Measurements from ENCODE around the gene WDR35.

Gene WDR35

GRCh38 chr2:20005067-20005627, 15.2 kb upstream of the WDR35 start:
- Histone ChIP-seq H3K9ac (ENCODE audit: low read length) (no peak overlapping the region), H3K27me3 (ENCODE audit: control insufficient read depth, insufficient read depth, low read length) (no peaks in the 10 kb centered on the region), H3K4me3 (ENCODE audit: low read length) (no peak overlapping the region), H3K36me3 (ENCODE audit: control insufficient read depth, insufficient read depth, low read length) (no peaks in the 10 kb centered on the region), H3K27ac (ENCODE audit: low read depth, low read length) (no peak overlapping the region), H3K4me1 (ENCODE audit: control insufficient read depth, insufficient read depth, low read length) (no peaks in the 10 kb centered on the region)

- Histone ChIP-seq H3K27me3 (ENCODE audit: control insufficient read depth, insufficient read depth, low read length) (no peaks in the 10 kb centered on the region), H3K27ac (ENCODE audit: low read depth, low read length) (no peak overlapping the region), H3K4me3 (ENCODE audit: low read length) (no peak overlapping the region), H3K4me1 (ENCODE audit: control insufficient read depth, insufficient read depth, low read length) (no peaks in the 10 kb centered on the region), H3K9ac (ENCODE audit: low read length) (no peak overlapping the region), H3K36me3 (ENCODE audit: control insufficient read depth, insufficient read depth, low read length) (no peaks in the 10 kb centered on the region)
These were observed 11.5 kb upstream of the WDR35 start for GRCh38 chr2:20001361-20001863.

DNA sequence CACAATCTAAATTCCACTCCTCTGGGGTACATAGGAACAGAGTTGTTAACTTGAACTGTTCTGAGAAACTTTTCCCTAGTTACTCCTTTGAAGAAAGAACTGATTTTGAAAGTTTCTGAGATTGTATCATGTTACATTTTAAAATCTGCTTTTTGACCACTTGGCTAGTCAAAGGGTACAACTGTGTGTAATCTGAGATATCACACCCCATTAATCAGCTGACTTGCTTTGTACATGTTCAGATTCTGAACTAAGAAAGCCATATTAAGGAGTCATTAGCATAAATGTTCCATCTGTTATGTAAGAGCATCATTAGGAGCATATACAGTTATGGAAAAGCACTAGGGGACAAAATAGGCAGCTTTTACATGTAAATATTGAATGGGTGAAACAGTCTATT, 3.8 kb upstream of the WDR35 start:
- H3K4me3 ChIP-seq (ENCODE audit: low read length) = no peak overlapping the region
- H3K4me1 ChIP-seq (ENCODE audit: control insufficient read depth, insufficient read depth, low read length) = no peaks in the 10 kb centered on the region
- no peaks in the 10 kb centered on the region for H3K36me3 ChIP-seq (ENCODE audit: control insufficient read depth, insufficient read depth, low read length)
- no peak overlapping the region for H3K9ac ChIP-seq (ENCODE audit: low read length)
- no peaks in the 10 kb centered on the region for H3K27me3 ChIP-seq (ENCODE audit: control insufficient read depth, insufficient read depth, low read length)
- no peak overlapping the region for H3K27ac ChIP-seq (ENCODE audit: low read depth, low read length)

GRCh38 chr2:19991895-19992294, 2.0 kb upstream of the WDR35 start:
- no peaks in the 10 kb centered on the region for H3K4me1 ChIP-seq (ENCODE audit: control insufficient read depth, insufficient read depth, low read length)
- H3K9ac ChIP-seq (ENCODE audit: low read length) = no peak overlapping the region
- H3K27me3 ChIP-seq (ENCODE audit: control insufficient read depth, insufficient read depth, low read length) = no peaks in the 10 kb centered on the region
- no peak overlapping the region for H3K4me3 ChIP-seq (ENCODE audit: low read length)
- H3K36me3 ChIP-seq (ENCODE audit: control insufficient read depth, insufficient read depth, low read length) = no peaks in the 10 kb centered on the region
- H3K27ac ChIP-seq (ENCODE audit: low read depth, low read length) = no peak overlapping the region

DNA sequence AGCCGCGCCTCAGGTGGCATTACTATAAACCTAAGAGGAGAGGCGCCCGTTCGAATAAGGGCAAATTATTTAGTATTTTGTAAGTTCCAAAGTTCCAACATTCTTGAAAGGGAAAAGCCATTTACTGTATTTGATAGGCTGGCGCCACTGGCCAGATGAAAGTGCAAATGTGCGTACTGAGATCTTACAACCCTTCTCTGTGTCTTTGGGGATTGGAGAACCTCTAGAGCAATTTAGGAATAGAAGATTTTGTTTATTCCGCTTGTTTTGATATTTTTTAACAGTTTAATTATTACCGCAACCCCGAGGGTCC, 467 bp upstream of the WDR35 start:
- H3K4me3 ChIP-seq (ENCODE audit: low read length) = peak overlapping the region; percentile 97
- peak overlapping the region; percentile 63 for H3K27ac ChIP-seq (ENCODE audit: low read depth, low read length)
- no peaks in the 10 kb centered on the region for H3K27me3 ChIP-seq (ENCODE audit: control insufficient read depth, insufficient read depth, low read length)
- no peak overlapping the region for H3K9ac ChIP-seq (ENCODE audit: low read length)
- no peaks in the 10 kb centered on the region for H3K36me3 ChIP-seq (ENCODE audit: control insufficient read depth, insufficient read depth, low read length)
- H3K4me1 ChIP-seq (ENCODE audit: control insufficient read depth, insufficient read depth, low read length) = no peaks in the 10 kb centered on the region

DNA sequence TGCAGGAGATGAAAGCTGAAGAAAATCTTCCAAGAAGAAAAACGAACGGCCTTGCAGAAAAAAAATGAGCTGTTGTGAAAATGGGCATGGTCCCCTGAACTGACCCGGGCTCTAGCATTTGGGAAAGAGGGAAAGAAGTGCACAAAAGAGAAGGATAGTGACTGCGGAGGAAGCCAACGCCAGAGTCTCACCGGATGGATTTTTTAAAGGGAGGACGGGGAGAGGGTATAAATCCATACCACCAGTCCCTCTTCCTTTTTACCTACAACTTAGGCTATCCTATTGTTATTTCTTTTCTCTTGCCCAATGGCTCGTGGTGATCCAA, 601 bp downstream of the WDR35 start:
- Histone ChIP-seq H3K27me3 (ENCODE audit: control insufficient read depth, insufficient read depth, low read length) (no peaks in the 10 kb centered on the region), H3K4me3 (ENCODE audit: low read length) (peak overlapping the region; percentile 97), H3K9ac (ENCODE audit: low read length) (no peak overlapping the region), H3K27ac (ENCODE audit: low read depth, low read length) (no peak overlapping the region), H3K4me1 (ENCODE audit: control insufficient read depth, insufficient read depth, low read length) (no peaks in the 10 kb centered on the region), H3K36me3 (ENCODE audit: control insufficient read depth, insufficient read depth, low read length) (no peaks in the 10 kb centered on the region)

GRCh38 chr2:19988600-19988999, 1.3 kb downstream of the WDR35 start:
- no peak overlapping the region for H3K9ac ChIP-seq (ENCODE audit: low read length)
- H3K36me3 ChIP-seq (ENCODE audit: control insufficient read depth, insufficient read depth, low read length) = no peaks in the 10 kb centered on the region
- H3K27ac ChIP-seq (ENCODE audit: low read depth, low read length) = no peak overlapping the region
- no peaks in the 10 kb centered on the region for H3K27me3 ChIP-seq (ENCODE audit: control insufficient read depth, insufficient read depth, low read length)
- H3K4me1 ChIP-seq (ENCODE audit: control insufficient read depth, insufficient read depth, low read length) = no peaks in the 10 kb centered on the region
- H3K4me3 ChIP-seq (ENCODE audit: low read length) = no peak overlapping the region

DNA sequence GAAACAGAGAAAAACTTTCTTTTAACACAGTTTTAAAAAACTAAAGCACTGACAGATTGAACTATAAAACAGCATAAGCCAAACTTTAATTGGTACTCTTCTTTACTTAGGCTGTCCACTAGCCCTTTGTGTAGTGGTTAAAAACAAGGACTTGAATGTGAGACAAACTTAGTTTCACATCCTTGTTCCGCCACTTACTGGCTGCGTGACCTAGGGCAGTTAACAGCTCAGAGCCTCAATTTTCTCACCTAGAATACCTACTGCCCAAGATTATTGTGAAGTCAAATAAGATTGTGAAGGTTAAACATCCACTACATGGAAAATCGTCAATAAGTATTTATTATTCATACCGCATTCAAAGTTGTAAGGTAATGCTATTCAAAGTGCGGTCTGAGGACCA, 2.0 kb downstream of the WDR35 start:
- H3K4me3 ChIP-seq (ENCODE audit: low read length) = no peak overlapping the region
- H3K27me3 ChIP-seq (ENCODE audit: control insufficient read depth, insufficient read depth, low read length) = no peaks in the 10 kb centered on the region
- H3K4me1 ChIP-seq (ENCODE audit: control insufficient read depth, insufficient read depth, low read length) = no peaks in the 10 kb centered on the region
- H3K27ac ChIP-seq (ENCODE audit: low read depth, low read length) = no peak overlapping the region
- H3K9ac ChIP-seq (ENCODE audit: low read length) = no peak overlapping the region
- no peaks in the 10 kb centered on the region for H3K36me3 ChIP-seq (ENCODE audit: control insufficient read depth, insufficient read depth, low read length)

DNA sequence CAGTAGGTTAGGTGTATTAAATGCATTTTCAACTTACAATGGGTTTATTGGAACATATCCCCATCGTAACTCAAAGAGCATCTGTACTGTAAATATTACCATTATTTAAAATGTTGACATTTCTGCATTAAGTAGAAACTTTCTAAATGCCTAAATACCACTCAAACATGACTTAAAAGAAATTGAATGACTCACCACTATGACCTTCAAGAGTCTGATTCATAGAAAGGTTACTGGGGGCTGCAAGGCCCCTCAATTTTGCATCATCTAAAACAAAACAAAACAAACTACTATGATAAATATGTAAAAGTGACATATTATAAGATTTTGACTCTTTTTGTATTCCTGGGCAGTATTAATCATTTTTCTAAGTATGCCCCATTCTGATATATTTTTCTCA, 7.6 kb downstream of the WDR35 start:
- Histone ChIP-seq H3K4me3 (ENCODE audit: low read length) (no peak overlapping the region), H3K4me1 (ENCODE audit: control insufficient read depth, insufficient read depth, low read length) (no peaks in the 10 kb centered on the region), H3K36me3 (ENCODE audit: control insufficient read depth, insufficient read depth, low read length) (peaks cover 7% of the 10 kb centered on the region), H3K9ac (ENCODE audit: low read length) (no peak overlapping the region), H3K27me3 (ENCODE audit: control insufficient read depth, insufficient read depth, low read length) (no peaks in the 10 kb centered on the region), H3K27ac (ENCODE audit: low read depth, low read length) (no peak overlapping the region)

DNA sequence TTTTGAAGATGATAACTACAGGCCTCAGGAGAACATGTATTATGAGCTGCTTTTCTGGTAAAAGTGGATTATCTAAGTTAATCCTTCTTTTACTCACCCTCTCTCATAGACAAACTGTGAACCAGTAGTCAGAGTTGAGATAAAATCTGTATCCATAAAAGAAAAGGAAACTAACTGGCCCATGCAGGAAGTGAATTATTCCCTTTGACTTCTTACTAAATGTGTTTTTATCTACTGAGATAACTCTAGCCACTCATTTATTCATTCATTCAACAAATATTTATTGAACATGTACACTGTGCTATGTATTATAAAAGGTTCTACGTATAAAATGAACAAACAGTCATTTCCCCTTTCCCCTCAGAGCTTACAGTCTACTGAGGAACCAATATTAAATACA, 10.0 kb downstream of the WDR35 start:
- no peaks in the 10 kb centered on the region for H3K4me1 ChIP-seq (ENCODE audit: control insufficient read depth, insufficient read depth, low read length)
- H3K36me3 ChIP-seq (ENCODE audit: control insufficient read depth, insufficient read depth, low read length) = peaks cover 8% of the 10 kb centered on the region
- no peaks in the 10 kb centered on the region for H3K27me3 ChIP-seq (ENCODE audit: control insufficient read depth, insufficient read depth, low read length)
- H3K9ac ChIP-seq (ENCODE audit: low read length) = no peak overlapping the region
- H3K27ac ChIP-seq (ENCODE audit: low read depth, low read length) = no peak overlapping the region
- no peak overlapping the region for H3K4me3 ChIP-seq (ENCODE audit: low read length)

DNA sequence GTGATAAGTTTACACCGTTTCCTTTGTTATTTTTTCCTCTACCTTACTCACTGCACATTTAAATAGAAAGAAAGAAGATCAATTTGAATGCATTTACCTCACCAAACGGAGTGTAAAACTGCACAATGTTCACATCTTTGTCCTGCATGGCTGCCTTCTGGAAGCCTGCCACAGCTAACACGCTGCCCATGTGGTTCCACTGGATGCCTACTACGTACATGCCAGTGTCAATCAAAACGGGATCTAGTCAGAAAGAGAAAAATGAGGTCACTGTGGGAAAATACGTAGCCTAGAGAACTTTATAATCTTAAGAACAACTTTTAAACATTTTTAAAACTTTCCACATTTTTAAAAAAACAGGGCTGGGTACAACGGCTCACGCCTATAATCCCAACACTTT, 16.4 kb downstream of the WDR35 start:
- Histone ChIP-seq H3K27ac (ENCODE audit: low read depth, low read length) (no peak overlapping the region), H3K4me3 (ENCODE audit: low read length) (no peak overlapping the region), H3K27me3 (ENCODE audit: control insufficient read depth, insufficient read depth, low read length) (no peaks in the 10 kb centered on the region), H3K9ac (ENCODE audit: low read length) (no peak overlapping the region), H3K36me3 (ENCODE audit: control insufficient read depth, insufficient read depth, low read length) (peaks cover 8% of the 10 kb centered on the region), H3K4me1 (ENCODE audit: control insufficient read depth, insufficient read depth, low read length) (no peaks in the 10 kb centered on the region)

DNA sequence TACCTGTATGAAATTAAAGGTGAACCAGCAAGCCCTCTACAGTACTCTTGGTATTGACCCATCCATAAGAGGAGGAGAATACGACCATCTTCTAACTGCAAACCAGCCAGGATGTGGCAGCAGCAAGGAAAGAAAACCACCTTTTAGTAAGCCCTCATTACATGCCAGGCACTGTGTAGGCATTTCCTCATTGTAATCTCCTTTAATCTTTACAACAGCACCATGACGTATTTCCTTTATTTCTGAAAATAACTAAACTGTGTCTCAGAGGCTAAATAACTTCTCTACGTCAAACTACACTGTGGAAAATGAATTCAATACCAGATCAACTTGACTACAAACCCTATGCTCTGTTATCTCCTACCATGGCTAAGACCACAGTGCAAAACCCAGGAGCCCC, 18.2 kb downstream of the WDR35 start:
- Histone ChIP-seq H3K4me3 (ENCODE audit: low read length) (no peak overlapping the region), H3K27ac (ENCODE audit: low read depth, low read length) (no peak overlapping the region), H3K4me1 (ENCODE audit: control insufficient read depth, insufficient read depth, low read length) (no peaks in the 10 kb centered on the region), H3K9ac (ENCODE audit: low read length) (no peak overlapping the region), H3K27me3 (ENCODE audit: control insufficient read depth, insufficient read depth, low read length) (no peaks in the 10 kb centered on the region), H3K36me3 (ENCODE audit: control insufficient read depth, insufficient read depth, low read length) (no peaks in the 10 kb centered on the region)

- no peaks in the 10 kb centered on the region for H3K36me3 ChIP-seq (ENCODE audit: control insufficient read depth, insufficient read depth, low read length)
- no peak overlapping the region for H3K27ac ChIP-seq (ENCODE audit: low read depth, low read length)
- H3K4me1 ChIP-seq (ENCODE audit: control insufficient read depth, insufficient read depth, low read length) = no peaks in the 10 kb centered on the region
- H3K27me3 ChIP-seq (ENCODE audit: control insufficient read depth, insufficient read depth, low read length) = no peaks in the 10 kb centered on the region
- H3K9ac ChIP-seq (ENCODE audit: low read length) = no peak overlapping the region
- no peak overlapping the region for H3K4me3 ChIP-seq (ENCODE audit: low read length)
These were observed 26.5 kb downstream of the WDR35 start for GRCh38 chr2:19963386-19963785.
